Measurements from ENCODE around the gene CD247.

CD247 gene

GRCh38 chr1:167440776-167441175, 77.6 kb downstream of the CD247 start:
- DNase-seq: no peak

DNA sequence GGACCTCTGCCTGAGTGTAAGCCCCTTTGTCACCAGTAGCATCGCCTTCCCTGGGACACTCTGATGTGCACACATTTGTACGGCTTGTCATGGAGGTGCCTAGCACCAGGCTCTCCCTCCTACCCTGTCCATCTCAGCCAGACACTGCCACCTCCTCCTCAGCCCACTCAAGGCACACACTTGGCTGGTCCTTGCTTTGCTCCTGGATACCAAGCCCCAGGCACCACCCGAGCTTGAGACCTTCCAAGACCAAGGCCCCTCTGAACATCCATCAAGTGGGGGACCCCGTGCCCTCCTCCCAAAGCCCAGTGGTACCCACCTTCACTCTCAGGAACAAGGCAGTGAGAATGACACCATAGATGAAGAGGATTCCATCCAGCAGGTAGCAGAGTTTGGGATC, 78.0 kb downstream of the CD247 start:
- DNase-seq: no peak

DNA sequence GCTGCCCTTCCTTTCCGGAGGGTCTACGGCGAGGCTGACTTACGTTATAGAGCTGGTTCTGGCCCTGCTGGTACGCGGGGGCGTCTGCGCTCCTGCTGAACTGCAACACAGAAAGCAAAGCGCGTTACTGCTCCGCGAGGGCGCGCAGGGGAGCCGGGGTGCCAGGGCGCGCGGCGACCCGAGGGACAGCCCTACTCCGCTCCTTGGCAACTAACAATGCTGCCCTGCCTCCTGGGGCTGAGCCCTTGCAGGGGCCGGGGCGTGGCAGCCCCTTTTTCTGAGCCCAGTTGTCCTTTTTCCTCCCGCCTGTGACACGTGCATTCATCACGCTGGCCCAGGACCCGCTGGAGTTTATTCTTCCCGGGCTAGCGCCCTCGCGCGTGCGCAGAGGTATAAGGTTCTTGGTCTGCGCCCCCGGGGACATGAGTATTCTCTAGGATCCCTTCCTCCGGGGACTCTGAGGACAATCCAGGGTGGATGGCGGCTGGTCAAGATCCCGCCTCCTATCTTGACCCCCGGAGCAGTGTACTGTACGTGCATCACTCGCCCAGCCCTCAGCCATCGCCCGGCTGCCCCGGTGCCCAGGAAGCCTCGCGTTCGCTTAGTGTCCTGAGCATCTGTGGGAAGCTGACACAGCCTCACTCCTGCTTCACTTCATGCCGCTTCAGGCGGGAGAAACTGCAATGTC, 78.9 kb downstream of the CD247 start:
- DNase-seq: peak in 35 of 51 donors; percentile 7 to 71 (median 40)

DNA sequence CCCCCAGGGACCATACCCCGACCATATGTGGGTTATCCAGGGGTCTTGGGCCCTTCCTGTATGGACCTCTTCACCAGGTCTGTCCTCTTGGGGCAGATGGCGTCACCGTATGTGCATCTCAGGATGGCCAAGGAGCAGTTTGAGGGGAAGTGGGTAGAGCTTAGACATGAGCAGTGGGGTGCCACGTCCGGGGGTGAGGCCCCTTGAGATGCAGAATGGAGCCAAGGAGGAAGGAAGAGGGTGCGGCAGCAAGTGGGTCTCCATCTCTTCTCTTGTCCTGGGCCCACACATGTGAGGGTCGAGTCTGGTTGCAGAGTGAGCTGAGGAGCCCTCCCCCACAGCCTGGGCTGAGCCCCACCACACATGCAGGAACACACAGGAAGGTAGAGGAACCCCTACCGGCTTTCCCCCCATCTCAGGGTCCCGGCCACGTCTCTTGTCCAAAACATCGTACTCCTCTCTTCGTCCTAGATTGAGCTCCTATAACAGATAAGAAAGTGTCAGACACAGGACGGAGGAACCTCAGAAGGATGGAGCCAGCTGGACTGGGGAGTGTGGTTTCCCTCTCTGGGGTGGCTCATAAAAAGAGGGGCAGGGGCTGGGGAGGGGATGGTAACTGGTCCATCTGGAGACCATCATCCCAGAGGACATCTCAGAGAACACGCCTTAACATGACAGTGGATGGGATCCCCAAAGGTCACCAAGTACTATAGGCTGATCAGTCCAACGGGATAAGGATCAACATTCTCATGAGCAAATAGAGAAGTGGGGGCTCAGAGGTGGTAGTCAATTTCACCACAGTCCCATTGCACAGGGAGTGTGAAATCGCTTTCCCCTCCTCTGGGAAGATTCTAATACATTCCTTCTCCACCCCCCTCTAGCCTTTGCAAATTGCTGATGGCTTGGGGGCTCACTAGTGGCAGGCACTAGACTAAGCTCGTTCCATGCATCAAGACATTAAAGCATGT, 79.9 kb downstream of the CD247 start:
- no peak for DNase-seq

- no peak for DNase-seq
Measured at GRCh38 chr1:167435484-167435883, 82.8 kb downstream of the CD247 start.

GRCh38 chr1:167434306-167434705, 84.0 kb downstream of the CD247 start:
- no peak for DNase-seq

GRCh38 chr1:167433884-167434283, 84.4 kb downstream of the CD247 start:
- DNase-seq: no peak

GRCh38 chr1:167432780-167433179, 85.5 kb downstream of the CD247 start:
- DNase-seq: no peak

GRCh38 chr1:167431909-167432650, 86.2 kb downstream of the CD247 start:
- DNase-seq: no peak

DNA sequence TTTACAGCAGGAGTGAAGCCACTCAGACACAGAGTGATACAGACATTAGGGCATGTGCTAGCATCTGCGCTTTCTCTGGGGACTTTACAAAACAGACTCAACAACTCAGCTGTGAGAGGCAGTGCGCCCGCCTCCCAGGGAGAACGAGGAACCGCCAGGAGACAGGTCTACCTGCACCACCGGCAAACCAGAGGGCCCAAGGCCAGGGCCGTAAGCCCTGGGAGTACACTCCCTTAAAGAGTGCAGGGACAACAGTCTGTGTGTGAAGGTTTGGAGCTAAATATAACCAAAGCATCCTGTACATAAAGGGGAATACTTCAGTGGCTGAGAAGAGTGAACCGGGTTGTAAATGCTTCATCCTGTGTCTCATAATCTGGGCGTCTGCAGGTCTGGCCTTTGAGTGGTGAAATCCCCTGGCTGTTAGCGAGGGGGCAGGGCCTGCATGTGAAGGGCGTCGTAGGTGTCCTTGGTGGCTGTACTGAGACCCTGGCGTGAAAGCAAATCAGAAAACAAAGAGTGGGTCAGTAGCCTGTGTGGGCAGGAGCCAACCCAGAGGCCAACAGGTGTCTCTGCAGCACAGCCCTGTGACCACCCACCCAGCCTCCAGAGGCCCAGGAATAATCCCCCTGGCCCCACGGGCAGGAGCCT, 86.9 kb downstream of the CD247 start:
- no peak for DNase-seq

GRCh38 chr1:167430849-167431242, 87.5 kb downstream of the CD247 start:
- DNase-seq: no peak

DNA sequence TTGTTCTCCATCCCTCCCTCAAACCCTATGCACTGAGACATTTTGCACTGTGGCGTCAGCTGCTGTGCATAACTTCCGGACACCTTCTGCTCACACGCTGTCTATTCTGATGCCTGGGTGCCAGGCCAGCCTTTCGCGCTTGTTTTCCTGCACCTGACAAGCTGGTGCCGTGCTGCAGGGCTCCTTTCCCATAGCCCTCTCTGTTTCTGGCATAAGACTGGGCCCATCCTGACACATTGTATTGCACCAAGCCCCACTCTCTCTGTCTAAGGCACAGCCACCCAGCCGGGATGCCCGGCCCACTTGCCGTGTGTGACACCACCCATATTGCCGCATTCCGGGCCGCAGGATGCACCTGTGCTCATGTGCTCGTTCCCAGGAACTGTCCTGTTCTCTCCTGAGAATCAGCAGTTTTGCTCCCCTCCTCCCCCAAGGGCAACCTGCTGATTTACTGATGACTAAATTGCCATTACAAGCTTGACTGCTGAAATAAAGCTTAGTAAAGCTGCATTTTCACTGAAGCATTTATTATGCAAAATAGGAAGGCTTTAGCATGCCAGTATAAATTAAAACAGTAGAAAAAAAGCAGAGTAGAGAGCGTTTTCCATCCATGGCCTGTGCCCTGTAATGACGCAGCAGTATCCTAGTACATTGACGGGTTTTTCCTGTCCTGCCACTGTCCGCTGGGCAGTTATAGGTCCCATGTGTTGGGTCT, 88.0 kb downstream of the CD247 start:
- peak in 1 of 51 donors; percentile 37 for DNase-seq

DNA sequence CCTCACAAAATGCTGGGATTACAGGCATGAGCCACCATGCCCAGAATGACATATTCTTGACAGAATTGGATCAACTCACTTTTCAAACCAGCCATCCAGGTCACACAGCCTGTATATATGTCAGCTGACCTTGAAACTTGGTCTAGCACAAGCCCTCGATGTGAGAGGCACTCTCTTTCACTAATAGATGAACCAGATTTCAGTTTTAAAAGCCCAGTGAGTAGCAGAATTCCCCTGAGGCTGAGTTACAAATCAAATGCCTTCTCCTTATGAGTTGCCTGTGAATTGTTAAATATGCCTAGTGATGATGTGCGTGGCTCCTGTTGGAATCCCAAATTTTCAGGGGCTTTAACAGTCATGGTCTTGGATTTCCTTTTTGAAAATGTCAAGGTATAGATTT, 88.7 kb downstream of the CD247 start:
- DNase-seq: peak in 1 of 51 donors; percentile 52

DNA sequence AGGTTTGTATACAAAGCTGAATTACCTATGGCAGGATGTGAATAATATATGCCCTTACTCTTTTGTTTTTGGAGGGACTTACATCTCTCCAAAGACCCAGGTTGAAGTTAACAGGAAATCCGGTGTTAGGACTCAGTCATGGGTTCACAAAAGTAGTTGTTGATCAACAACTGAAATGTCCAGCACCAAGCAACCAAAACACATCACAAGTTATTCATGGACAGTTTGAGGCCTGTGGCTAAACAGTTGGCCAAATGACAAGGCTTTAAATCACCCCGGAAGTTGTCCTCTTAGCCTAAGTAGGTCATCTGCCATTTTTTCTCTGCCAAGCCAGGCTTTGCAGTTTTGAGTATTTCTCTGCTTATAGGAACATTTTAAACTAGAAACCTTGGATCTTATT, 89.9 kb downstream of the CD247 start:
- no peak for DNase-seq

- DNase-seq: no peak
Measured at GRCh38 chr1:167427848-167428247, 90.5 kb downstream of the CD247 start.

- no peak for DNase-seq
Measured at GRCh38 chr1:167426716-167427115, 91.6 kb downstream of the CD247 start.

DNA sequence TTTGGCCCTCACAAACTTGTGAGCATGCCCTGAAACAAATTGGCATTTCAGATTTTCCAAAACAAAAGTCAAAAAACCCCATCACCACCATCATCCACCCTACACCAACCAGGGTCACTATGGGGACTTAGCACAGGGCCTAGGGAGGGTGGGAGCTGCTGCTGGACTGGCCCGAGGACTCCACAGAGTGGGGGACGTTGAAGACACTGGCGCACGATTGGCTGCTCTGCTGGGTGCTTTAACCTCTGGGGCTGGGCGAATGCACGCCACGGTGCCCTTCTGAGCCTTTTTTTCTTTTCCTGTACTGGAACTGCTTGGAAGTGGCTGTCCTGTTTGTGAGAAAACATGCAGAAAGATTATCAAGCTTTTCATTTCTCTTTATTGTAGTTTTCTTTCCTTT, 92.8 kb downstream of the CD247 start:
- DNase-seq: no peak

GRCh38 chr1:167423684-167424619, 94.4 kb downstream of the CD247 start:
- DNase-seq: no peak

DNA sequence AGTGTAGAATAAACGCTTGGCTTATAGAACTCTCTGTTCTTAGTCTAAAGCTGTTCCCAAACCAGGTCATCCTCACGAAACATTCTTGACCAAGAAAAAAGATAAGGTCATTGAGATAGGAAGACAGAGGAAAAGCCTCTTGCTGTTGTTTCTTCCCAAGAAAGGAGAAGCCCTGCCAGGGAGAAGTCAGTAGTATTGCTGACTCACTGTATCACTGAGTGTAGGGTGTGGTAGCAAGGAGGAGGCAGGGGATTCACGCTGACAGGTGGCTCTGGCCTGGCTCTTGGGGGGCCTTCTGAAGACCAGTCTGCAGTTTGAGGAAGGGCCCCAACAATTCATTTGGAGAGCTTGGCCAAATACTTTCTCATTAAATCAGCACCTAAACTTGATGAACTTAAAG, 97.8 kb downstream of the CD247 start:
- DNase-seq: no peak

DNA sequence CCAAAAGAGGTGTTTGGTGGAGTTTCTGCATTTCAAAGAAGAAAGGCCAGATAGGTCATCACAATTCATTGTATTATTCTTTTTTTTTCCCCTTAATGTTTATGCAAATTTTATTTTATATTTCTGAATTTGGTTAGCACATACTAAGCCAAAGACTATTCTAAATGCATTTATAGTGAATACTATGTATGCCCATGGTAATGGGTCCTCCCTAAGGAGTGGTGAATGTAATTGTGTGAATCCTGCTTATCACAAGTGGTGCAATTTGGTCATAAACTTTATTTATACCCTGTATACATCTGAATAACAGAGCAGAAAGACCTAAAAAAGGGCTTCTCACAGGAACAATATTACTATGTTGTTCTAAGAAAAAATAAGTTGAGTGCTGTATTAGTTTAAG, 99.1 kb downstream of the CD247 start:
- DNase-seq: no peak

Measured in hypothalamus (tissue), 51 donors.